ENCODE measurements around the gene AAGAB.

GRCh38 chr15:67266870-67267269 lies 12.4 kb upstream of the AAGAB start:
- TF ChIP-seq CTCF (IDR thresholded peaks at IDR 0.05) (no peak), SIN3A (IDR thresholded peaks at IDR 0.05; ENCODE audit: borderline replicate concordance, insufficient read depth, low read depth, low read length) (no peak), POLR2AphosphoS5 (IDR thresholded peaks at IDR 0.05; ENCODE audit: low read depth, low read length) (no peak), REST (IDR thresholded peaks at IDR 0.05; ENCODE audit: insufficient read depth in 1 of 2, low read depth in 2 of 2, low read length in 1 of 2) (no peak), TCF7L2 (IDR thresholded peaks at IDR 0.05; ENCODE audit: low read depth, low read length) (no peak)

Data from Panc1 (cell line).